ENCODE data around the gene PAN3.

- TF ChIP-seq ZFP30 (CRISPR knock-in tag; IDR thresholded peaks at IDR 0.05): no peak
- TF ChIP-seq RARB (CRISPR knock-in tag; IDR thresholded peaks at IDR 0.05): no peak
- TF ChIP-seq ZNF8 (CRISPR knock-in tag; IDR thresholded peaks at IDR 0.05): no peak
- no peak for TF ChIP-seq ISL1 (CRISPR knock-in tag; IDR thresholded peaks at IDR 0.05)
Observed at GRCh38 chr13:28248080-28248479, 109.7 kb downstream of the PAN3 start.

Measured in SK-N-SH treated with all-trans-retinoic acid at 6 μM for 48 hours (cell line).